ENCODE results near the gene CFAP161. TPM values are rescaled to one million over a fixed set of nuclear protein-coding genes. Genes with fewer than 3 reads are reported as not detected.

CFAP161 gene
- total and polyA plus RNA-seq, 5 donors, result 0.32 to 1.3 (median 0.34) TPM

- peak in 2 of 3 donors; percentile 31 to 64 for DNase-seq
These were observed 27.5 kb upstream of the CFAP161 start for GRCh38 chr15:81106560-81106959.

GRCh38 chr15:81107889-81108288 is 26.2 kb upstream of the CFAP161 start:
- DNase-seq (no peak), ATAC-seq (peak; percentile 22 to 64)
- no peaks in the 10 kb centered on the region for H3K4me1 ChIP-seq (ENCODE audit: control insufficient read depth, insufficient read depth, low read length)
- H3K27me3 ChIP-seq (ENCODE audit: control insufficient read depth, insufficient read depth), result no peaks in the 10 kb centered on the region
- H3K27ac ChIP-seq (ENCODE audit: low read length), result no peak overlapping the region
- H3K4me3 ChIP-seq (ENCODE audit: low read length), result no peak overlapping the region
- WGBS, result 51% methylated on average over 4 of the region's 4 CpGs
- intact Hi-C loops (cut with DNase I), result loop anchor here (2.0 to 10.0 kb wide), 3 partner anchors 113 to 159 kb away; no protein-coding TSS in a partner anchor
- H3K9me3 ChIP-seq (ENCODE audit: control insufficient read depth, low read length), result no peaks in the 10 kb centered on the region

More at GRCh38 chr15:81106560-81106959, 27.5 kb upstream of the CFAP161 start:
- Histone ChIP-seq H3K9me3 (ENCODE audit: control insufficient read depth, low read length) (no peaks in the 10 kb centered on the region), H3K4me3 (ENCODE audit: low read length) (no peak overlapping the region), H3K27me3 (ENCODE audit: control insufficient read depth, insufficient read depth) (no peaks in the 10 kb centered on the region), H3K4me1 (ENCODE audit: control insufficient read depth, insufficient read depth, low read length) (peaks cover 2% of the 10 kb centered on the region), H3K27ac (ENCODE audit: low read length) (no peak overlapping the region)
- WGBS, result 40% methylated on average over 6 of the region's 6 CpGs
- ATAC-seq, result peak; percentile 71 to 83
- intact Hi-C loops (cut with DNase I), result loop anchor here (2.0 to 10.0 kb wide), 3 partner anchors 112 to 161 kb away; no protein-coding TSS in a partner anchor

GRCh38 chr15:81108427-81108826 is 25.6 kb upstream of the CFAP161 start:
- intact Hi-C loops (cut with DNase I), result loop anchor here in 2 of 4 donors (5.0 to 10.0 kb wide), 2 partner anchors 114 to 159 kb away; no protein-coding TSS in a partner anchor
- DNase-seq, result peak in 1 of 3 donors; percentile 61
- no peak for ATAC-seq
- 4% methylated on average over 1 of the region's 1 CpG for WGBS
- H3K27me3 ChIP-seq (ENCODE audit: control insufficient read depth, insufficient read depth), result no peaks in the 10 kb centered on the region
- no peak overlapping the region for H3K27ac ChIP-seq (ENCODE audit: low read length)
- H3K4me1 ChIP-seq (ENCODE audit: control insufficient read depth, insufficient read depth, low read length), result peaks cover under 1% of the 10 kb centered on the region
- H3K9me3 ChIP-seq (ENCODE audit: control insufficient read depth, low read length), result no peaks in the 10 kb centered on the region
- no peak overlapping the region for H3K4me3 ChIP-seq (ENCODE audit: low read length)

GRCh38 chr15:81111018-81111417 is 23.1 kb upstream of the CFAP161 start:
- Histone ChIP-seq H3K4me3 (ENCODE audit: low read length) (no peak overlapping the region), H3K9me3 (ENCODE audit: control insufficient read depth, low read length) (no peaks in the 10 kb centered on the region), H3K4me1 (ENCODE audit: control insufficient read depth, insufficient read depth, low read length) (peaks cover 2% of the 10 kb centered on the region), H3K27ac (ENCODE audit: low read length) (no peak overlapping the region), H3K27me3 (ENCODE audit: control insufficient read depth, insufficient read depth) (no peaks in the 10 kb centered on the region)
- intact Hi-C loops (cut with DNase I), result loop anchor here in 1 of 4 donors (5.0 kb wide), 1 partner anchor 151 kb away; no protein-coding TSS in a partner anchor
- ATAC-seq, result no peak
- WGBS, result 81% methylated on average over 4 of the region's 4 CpGs
- DNase-seq, result no peak

GRCh38 chr15:81111510-81112470 is 22.3 kb upstream of the CFAP161 start:
- Histone ChIP-seq H3K9me3 (ENCODE audit: control insufficient read depth, low read length) (no peaks in the 10 kb centered on the region), H3K27ac (ENCODE audit: low read length) (no peak overlapping the region), H3K27me3 (ENCODE audit: control insufficient read depth, insufficient read depth) (no peaks in the 10 kb centered on the region), H3K4me1 (ENCODE audit: control insufficient read depth, insufficient read depth, low read length) (peaks cover 2% of the 10 kb centered on the region), H3K4me3 (ENCODE audit: low read length) (no peak overlapping the region)
- no peak for ATAC-seq
- no peak for DNase-seq
- intact Hi-C loops (cut with DNase I), result loop anchor here in 1 of 4 donors (5.0 kb wide), 1 partner anchor 151 kb away; no protein-coding TSS in a partner anchor
- WGBS, result 68% methylated on average over 6 of the region's 6 CpGs

GRCh38 chr15:81113204-81113657 is 20.8 kb upstream of the CFAP161 start:
- ATAC-seq, result peak in 1 of 2 donors; percentile 31
- intact Hi-C loops (cut with DNase I), result loop anchor here in 1 of 4 donors (5.0 kb wide), 1 partner anchor 149 kb away; no protein-coding TSS in a partner anchor
- peaks cover 2% of the 10 kb centered on the region for H3K4me1 ChIP-seq (ENCODE audit: control insufficient read depth, insufficient read depth, low read length)

GRCh38 chr15:81113861-81114291 is 20.2 kb upstream of the CFAP161 start:
- WGBS, result 29% methylated on average over 3 of the region's 3 CpGs
- ATAC-seq (no peak), DNase-seq (no peak)

More at GRCh38 chr15:81113204-81113657, 20.8 kb upstream of the CFAP161 start:
- WGBS, result 66% methylated on average over 3 of the region's 3 CpGs
- no peaks in the 10 kb centered on the region for H3K9me3 ChIP-seq (ENCODE audit: control insufficient read depth, low read length)
- no peaks in the 10 kb centered on the region for H3K27me3 ChIP-seq (ENCODE audit: control insufficient read depth, insufficient read depth)
- H3K4me3 ChIP-seq (ENCODE audit: low read length), result no peak overlapping the region
- DNase-seq, result no peak
- no peak overlapping the region for H3K27ac ChIP-seq (ENCODE audit: low read length)

GRCh38 chr15:81115054-81115939 is 18.8 kb upstream of the CFAP161 start:
- H3K27me3 ChIP-seq (ENCODE audit: control insufficient read depth, insufficient read depth), result no peaks in the 10 kb centered on the region
- H3K4me1 ChIP-seq (ENCODE audit: control insufficient read depth, insufficient read depth, low read length), result peaks cover 2% of the 10 kb centered on the region
- no peak for DNase-seq
- intact Hi-C loops (cut with DNase I), result no loop called here
- no peaks in the 10 kb centered on the region for H3K9me3 ChIP-seq (ENCODE audit: control insufficient read depth, low read length)
- H3K4me3 ChIP-seq (ENCODE audit: low read length), result no peak overlapping the region
- no peak overlapping the region for H3K27ac ChIP-seq (ENCODE audit: low read length)
- 90% methylated on average over 5 of the region's 5 CpGs for WGBS
- ATAC-seq, result no peak

More at GRCh38 chr15:81113861-81114291, 20.2 kb upstream of the CFAP161 start:
- H3K27ac ChIP-seq (ENCODE audit: low read length), result no peak overlapping the region
- intact Hi-C loops (cut with DNase I), result loop anchor here in 1 of 4 donors (5.0 kb wide), 1 partner anchor 148 kb away; no protein-coding TSS in a partner anchor
- no peaks in the 10 kb centered on the region for H3K9me3 ChIP-seq (ENCODE audit: control insufficient read depth, low read length)
- H3K27me3 ChIP-seq (ENCODE audit: control insufficient read depth, insufficient read depth), result no peaks in the 10 kb centered on the region
- H3K4me3 ChIP-seq (ENCODE audit: low read length), result no peak overlapping the region
- peaks cover 2% of the 10 kb centered on the region for H3K4me1 ChIP-seq (ENCODE audit: control insufficient read depth, insufficient read depth, low read length)

- DNase-seq, result no peak
- intact Hi-C loops (cut with DNase I), result no loop called here
- Histone ChIP-seq H3K9me3 (ENCODE audit: control insufficient read depth, low read length) (no peaks in the 10 kb centered on the region), H3K27ac (ENCODE audit: low read length) (no peak overlapping the region), H3K4me1 (ENCODE audit: control insufficient read depth, insufficient read depth, low read length) (peaks cover 2% of the 10 kb centered on the region), H3K4me3 (ENCODE audit: low read length) (no peak overlapping the region), H3K27me3 (ENCODE audit: control insufficient read depth, insufficient read depth) (no peaks in the 10 kb centered on the region)
- ATAC-seq, result no peak
- WGBS, result 88% methylated on average over 3 of the region's 3 CpGs
These were observed 16.9 kb upstream of the CFAP161 start for GRCh38 chr15:81117136-81117535.

GRCh38 chr15:81117581-81117980 is 16.5 kb upstream of the CFAP161 start:
- no peaks in the 10 kb centered on the region for H3K9me3 ChIP-seq (ENCODE audit: control insufficient read depth, low read length)
- no peak overlapping the region for H3K27ac ChIP-seq (ENCODE audit: low read length)
- no peak for DNase-seq
- 81% methylated on average over 3 of the region's 3 CpGs for WGBS
- no peak overlapping the region for H3K4me3 ChIP-seq (ENCODE audit: low read length)
- ATAC-seq, result no peak
- intact Hi-C loops (cut with DNase I), result no loop called here
- H3K4me1 ChIP-seq (ENCODE audit: control insufficient read depth, insufficient read depth, low read length), result peaks cover 2% of the 10 kb centered on the region
- no peaks in the 10 kb centered on the region for H3K27me3 ChIP-seq (ENCODE audit: control insufficient read depth, insufficient read depth)
